ENCODE data around the gene GNG7.

Gene GNG7

DNA sequence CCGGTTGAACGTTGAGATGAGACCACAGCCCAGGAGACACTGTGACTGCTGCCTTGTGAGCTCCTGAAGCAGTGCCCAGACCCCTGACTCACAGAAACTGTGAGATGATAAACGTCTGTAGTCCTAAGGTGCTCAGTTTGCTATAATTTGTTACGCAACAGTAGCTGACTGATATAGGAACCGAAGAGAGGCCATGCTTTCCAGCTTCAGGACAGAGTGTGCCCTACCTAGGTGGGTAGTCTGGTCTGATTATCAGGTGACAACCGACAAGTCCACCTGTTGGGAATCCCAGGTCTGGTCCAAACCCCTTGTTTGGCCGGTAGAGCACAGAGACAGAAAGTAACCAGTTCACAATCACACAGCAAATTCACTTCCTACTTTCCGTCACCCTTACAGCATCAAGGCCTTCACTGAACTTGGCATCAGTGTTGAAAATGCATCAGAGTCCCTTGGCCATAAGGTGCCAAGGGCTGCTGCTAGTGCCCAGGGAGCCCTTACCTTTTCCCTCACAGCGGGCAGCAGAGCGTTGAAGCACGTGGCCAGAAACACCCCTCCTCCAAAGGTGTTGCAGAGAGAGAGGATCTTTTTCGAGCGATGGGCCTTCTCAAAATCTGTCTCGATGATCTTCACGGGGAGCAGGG lies 34.2 kb upstream of the GNG7 start:
- no peak overlapping the region for H3K4me2 ChIP-seq (ENCODE audit: low read length)
- no peak overlapping the region for H4K8ac ChIP-seq (ENCODE audit: low read depth, low read length)
- no peak overlapping the region for H2BK12ac ChIP-seq (ENCODE audit: low read length)
- peaks cover 2% of the 10 kb centered on the region for H3K79me2 ChIP-seq (ENCODE audit: control insufficient read depth, insufficient read depth, low read length, poor library complexity)
- no peak overlapping the region for H4K12ac ChIP-seq (ENCODE audit: low read depth, low read length)
- no CpG with 5 or more reads among the region's 15 CpGs for WGBS (ENCODE audit: extremely low coverage, insufficient coverage, insufficient read length)
- no peak overlapping the region for H3K23ac ChIP-seq (ENCODE audit: low read length)
- H3K4me1 ChIP-seq (ENCODE audit: control insufficient read depth in 1 of 2, insufficient read depth in 2 of 2, low read length in 2 of 2): peaks cover 2 to 5% of the 10 kb centered on the region in 2 experiments
- no peak overlapping the region for H4K91ac ChIP-seq (ENCODE audit: low read depth, low read length)
- H2AFZ ChIP-seq (ENCODE audit: insufficient read depth, low read length, poor library complexity): no peak overlapping the region
- no peaks in the 10 kb centered on the region for H3K27me3 ChIP-seq (ENCODE audit: insufficient read depth, low read length)
- peak overlapping the region; percentile 34 for H3K4me3 ChIP-seq (ENCODE audit: low read depth, low read length)
- H3K27ac ChIP-seq (ENCODE audit: low read depth, low read length): no peak overlapping the region
- H3K36me3 ChIP-seq (ENCODE audit: control insufficient read depth in 1 of 2, insufficient read depth in 2 of 2, low read length in 2 of 2): peaks cover 45 to 50% of the 10 kb centered on the region in 2 experiments
- no peak overlapping the region for H3K4ac ChIP-seq (ENCODE audit: low read depth, low read length)
- H2BK5ac ChIP-seq (ENCODE audit: low read depth, low read length, poor library complexity): no peak overlapping the region
- H3K9ac ChIP-seq (ENCODE audit: low read length): no peak overlapping the region
- H2BK120ac ChIP-seq (ENCODE audit: insufficient read depth, low read length, poor library complexity): no peak overlapping the region
- peaks cover 2% of the 10 kb centered on the region for H3K79me1 ChIP-seq (ENCODE audit: low read length)
- H3K18ac ChIP-seq (ENCODE audit: low read length): no peak overlapping the region
- peaks cover 13% of the 10 kb centered on the region for H3K9me3 ChIP-seq (ENCODE audit: insufficient read depth, low read depth, low read length)
- H3K14ac ChIP-seq (ENCODE audit: low read length): no peak overlapping the region
- no peak overlapping the region for H2AK5ac ChIP-seq (ENCODE audit: low read length)
- DNase-seq: no peak

GRCh38 chr19:2735374-2735773 lies 32.9 kb upstream of the GNG7 start:
- Histone ChIP-seq H3K79me2 (ENCODE audit: control insufficient read depth, insufficient read depth, low read length, poor library complexity) (peaks cover 2% of the 10 kb centered on the region), H2AK5ac (ENCODE audit: low read length) (no peak overlapping the region), H3K27ac (ENCODE audit: low read depth, low read length) (no peak overlapping the region), H2BK12ac (ENCODE audit: low read length) (no peak overlapping the region), H2AFZ (ENCODE audit: insufficient read depth, low read length, poor library complexity) (no peak overlapping the region), H3K4me2 (ENCODE audit: low read length) (no peak overlapping the region), H2BK120ac (ENCODE audit: insufficient read depth, low read length, poor library complexity) (no peak overlapping the region), H3K23ac (ENCODE audit: low read length) (no peak overlapping the region), H3K27me3 (ENCODE audit: insufficient read depth, low read length) (no peaks in the 10 kb centered on the region), H4K12ac (ENCODE audit: low read depth, low read length) (no peak overlapping the region), H3K4ac (ENCODE audit: low read depth, low read length) (no peak overlapping the region), H4K91ac (ENCODE audit: low read depth, low read length) (no peak overlapping the region), H3K9me3 (ENCODE audit: insufficient read depth, low read depth, low read length) (peaks cover 13% of the 10 kb centered on the region), H3K9ac (ENCODE audit: low read length) (no peak overlapping the region), H3K79me1 (ENCODE audit: low read length) (peaks cover 2% of the 10 kb centered on the region), H2BK5ac (ENCODE audit: low read depth, low read length, poor library complexity) (no peak overlapping the region), H3K18ac (ENCODE audit: low read length) (no peak overlapping the region), H3K4me3 (ENCODE audit: low read depth, low read length) (no peak overlapping the region), H3K14ac (ENCODE audit: low read length) (no peak overlapping the region), H3K4me1 (ENCODE audit: control insufficient read depth in 1 of 2, insufficient read depth in 2 of 2, low read length in 2 of 2) (peaks cover 2 to 5% of the 10 kb centered on the region in 2 experiments), H4K8ac (ENCODE audit: low read depth, low read length) (no peak overlapping the region), H3K36me3 (ENCODE audit: control insufficient read depth in 1 of 2, insufficient read depth in 2 of 2, low read length in 2 of 2) (peaks cover 50% of the 10 kb centered on the region in 2 experiments)
- no CpG with 5 or more reads among the region's 12 CpGs for WGBS (ENCODE audit: extremely low coverage, insufficient coverage, insufficient read length)
- no peak for DNase-seq

DNA sequence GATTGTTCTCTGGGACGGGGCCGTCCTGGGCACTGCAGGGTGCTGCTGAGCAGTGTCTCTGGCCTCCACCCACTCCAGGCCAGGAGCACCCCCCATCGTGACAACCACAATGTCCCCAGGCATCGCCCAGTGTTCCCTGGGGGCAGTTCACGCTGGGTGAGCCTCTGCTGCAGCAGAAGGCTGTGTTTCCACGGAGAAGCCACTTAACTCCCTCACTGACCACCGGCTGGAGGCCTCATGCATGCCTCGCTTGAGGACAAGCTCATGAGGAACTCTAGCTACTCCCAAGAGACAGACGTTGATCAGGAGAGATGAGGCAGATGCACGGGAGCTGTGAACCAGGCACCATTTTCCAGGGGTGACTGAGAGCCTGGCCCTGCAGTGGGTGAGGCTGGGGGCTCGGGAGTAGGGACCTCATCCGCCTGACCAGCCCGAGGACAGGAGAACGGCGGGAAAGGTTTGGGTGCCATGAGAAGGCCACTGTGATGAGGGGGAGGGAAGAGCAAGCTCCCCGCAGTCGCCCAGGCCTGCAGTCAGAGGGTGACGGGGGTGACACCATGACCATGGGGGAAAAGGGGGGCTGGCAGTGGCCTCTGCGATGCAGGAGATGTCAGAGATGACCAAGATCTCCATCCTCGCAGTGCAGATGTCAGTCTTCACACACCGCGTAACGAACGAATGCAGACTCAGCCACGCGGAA lies 32.2 kb upstream of the GNG7 start:
- WGBS (ENCODE audit: extremely low coverage, insufficient coverage, insufficient read length): no CpG with 5 or more reads among the region's 26 CpGs
- Histone ChIP-seq H3K14ac (ENCODE audit: low read length) (no peak overlapping the region), H4K91ac (ENCODE audit: low read depth, low read length) (no peak overlapping the region), H2BK5ac (ENCODE audit: low read depth, low read length, poor library complexity) (no peak overlapping the region), H3K27ac (ENCODE audit: low read depth, low read length) (no peak overlapping the region), H3K9me3 (ENCODE audit: insufficient read depth, low read depth, low read length) (peaks cover 11% of the 10 kb centered on the region), H2AFZ (ENCODE audit: insufficient read depth, low read length, poor library complexity) (no peak overlapping the region), H3K36me3 (ENCODE audit: control insufficient read depth in 1 of 2, insufficient read depth in 2 of 2, low read length in 2 of 2) (peaks cover 50% of the 10 kb centered on the region in 2 experiments), H3K9ac (ENCODE audit: low read length) (no peak overlapping the region), H2AK5ac (ENCODE audit: low read length) (no peak overlapping the region), H3K23ac (ENCODE audit: low read length) (no peak overlapping the region), H3K27me3 (ENCODE audit: insufficient read depth, low read length) (no peaks in the 10 kb centered on the region), H4K12ac (ENCODE audit: low read depth, low read length) (no peak overlapping the region), H3K4me3 (ENCODE audit: low read depth, low read length) (no peak overlapping the region), H3K4ac (ENCODE audit: low read depth, low read length) (no peak overlapping the region), H3K79me2 (ENCODE audit: control insufficient read depth, insufficient read depth, low read length, poor library complexity) (peaks cover 2% of the 10 kb centered on the region), H3K18ac (ENCODE audit: low read length) (no peak overlapping the region), H3K79me1 (ENCODE audit: low read length) (peaks cover 2% of the 10 kb centered on the region), H3K4me1 (ENCODE audit: control insufficient read depth in 1 of 2, insufficient read depth in 2 of 2, low read length in 2 of 2) (peaks cover 2 to 3% of the 10 kb centered on the region in 2 experiments), H2BK120ac (ENCODE audit: insufficient read depth, low read length, poor library complexity) (no peak overlapping the region), H4K8ac (ENCODE audit: low read depth, low read length) (no peak overlapping the region), H3K4me2 (ENCODE audit: low read length) (no peak overlapping the region), H2BK12ac (ENCODE audit: low read length) (no peak overlapping the region)
- DNase-seq: no peak

- Histone ChIP-seq H2BK5ac (ENCODE audit: low read depth, low read length, poor library complexity) (no peak overlapping the region), H3K9ac (ENCODE audit: low read length) (no peak overlapping the region), H3K4me2 (ENCODE audit: low read length) (no peak overlapping the region)
Observed at GRCh38 chr19:2733930-2734588, 31.6 kb upstream of the GNG7 start.

More at GRCh38 chr19:2733930-2734588, 31.6 kb upstream of the GNG7 start:
- no peak overlapping the region for H4K91ac ChIP-seq (ENCODE audit: low read depth, low read length)
- H3K4ac ChIP-seq (ENCODE audit: low read depth, low read length): no peak overlapping the region
- no peak overlapping the region for H2BK12ac ChIP-seq (ENCODE audit: low read length)
- H2AK5ac ChIP-seq (ENCODE audit: low read length): no peak overlapping the region
- H3K9me3 ChIP-seq (ENCODE audit: insufficient read depth, low read depth, low read length): peaks cover 11% of the 10 kb centered on the region
- no peak overlapping the region for H3K23ac ChIP-seq (ENCODE audit: low read length)
- no CpG with 5 or more reads among the region's 35 CpGs for WGBS (ENCODE audit: extremely low coverage, insufficient coverage, insufficient read length)
- H3K4me3 ChIP-seq (ENCODE audit: low read depth, low read length): no peak overlapping the region
- no peak overlapping the region for H3K14ac ChIP-seq (ENCODE audit: low read length)
- H4K8ac ChIP-seq (ENCODE audit: low read depth, low read length): no peak overlapping the region
- DNase-seq: no peak
- H3K79me1 ChIP-seq (ENCODE audit: low read length): no peaks in the 10 kb centered on the region
- no peaks in the 10 kb centered on the region for H3K79me2 ChIP-seq (ENCODE audit: control insufficient read depth, insufficient read depth, low read length, poor library complexity)
- H2AFZ ChIP-seq (ENCODE audit: insufficient read depth, low read length, poor library complexity): no peak overlapping the region
- H3K36me3 ChIP-seq (ENCODE audit: control insufficient read depth in 1 of 2, insufficient read depth in 2 of 2, low read length in 2 of 2): peaks cover 50% of the 10 kb centered on the region in 2 experiments
- no peak overlapping the region for H2BK120ac ChIP-seq (ENCODE audit: insufficient read depth, low read length, poor library complexity)
- no peaks in the 10 kb centered on the region for H3K27me3 ChIP-seq (ENCODE audit: insufficient read depth, low read length)
- no peak overlapping the region for H3K18ac ChIP-seq (ENCODE audit: low read length)
- no peak overlapping the region for H3K27ac ChIP-seq (ENCODE audit: low read depth, low read length)
- H3K4me1 ChIP-seq (ENCODE audit: control insufficient read depth in 1 of 2, insufficient read depth in 2 of 2, low read length in 2 of 2): peaks cover under 1 to 1% of the 10 kb centered on the region in 2 experiments
- no peak overlapping the region for H4K12ac ChIP-seq (ENCODE audit: low read depth, low read length)
